Epithelial cell of proximal tubule (primary cell): Measurements from ENCODE around the gene ADAMTSL5. TPM values are rescaled to one million over a fixed set of nuclear protein-coding genes. Genes with fewer than 3 reads are reported as not detected.

ENCODE experiments used
- DNase-seq: peaks from one replicate; pipeline ENCODE4 v3.0.0-alpha.2; 2011; ENCODE audit warnings: low read depth
- H3K4me3 ChIP-seq: 2 replicates; pipeline ENCODE4 v1.5.1; 2011; ENCODE audit warnings: low read depth, mild to moderate bottlenecking, low read length
- total RNA-seq: library from RNA; depleted of rRNA; stranded (reverse); fragments of >200 nt; gene quantifications from 2 replicates; pipeline ENCODE4 v1.2.3, GENCODE V29; 2015
- TF ChIP-seq, protein P1 (sequence below): conservative IDR thresholded peaks from 2 replicates; pipeline ENCODE4 v1.5.1; 2012; ENCODE audit warnings: low read depth, mild to moderate bottlenecking, low read length

ADAMTSL5 gene
- total RNA-seq, 1 donor from 2014 or later, result 0.23 TPM

DNA sequence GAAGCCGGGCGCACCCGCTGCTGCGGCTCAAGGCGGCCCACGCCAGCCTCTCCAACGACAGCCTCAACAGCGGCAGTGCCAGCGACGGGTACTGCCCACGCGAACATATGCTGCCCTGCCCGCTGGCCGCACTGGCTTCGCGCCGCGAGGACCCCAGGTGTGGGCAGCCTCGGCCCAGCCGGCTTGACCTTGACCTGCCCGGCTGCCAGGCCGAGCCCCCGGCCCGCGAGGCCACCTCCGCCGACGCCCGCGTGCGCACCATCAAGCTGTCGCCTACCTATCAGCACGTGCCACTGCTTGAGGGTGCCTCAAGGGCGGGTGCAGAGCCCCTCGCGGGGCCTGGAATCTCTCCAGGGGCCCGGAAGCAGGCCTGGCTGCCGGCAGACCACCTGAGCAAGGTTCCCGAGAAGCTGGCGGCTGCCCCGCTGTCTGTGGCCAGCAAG, 46.8 kb downstream of the ADAMTSL5 start:
- DNase-seq, result no peak
- no peak overlapping the region for H3K4me3 ChIP-seq
- TF ChIP-seq, protein P1, sequence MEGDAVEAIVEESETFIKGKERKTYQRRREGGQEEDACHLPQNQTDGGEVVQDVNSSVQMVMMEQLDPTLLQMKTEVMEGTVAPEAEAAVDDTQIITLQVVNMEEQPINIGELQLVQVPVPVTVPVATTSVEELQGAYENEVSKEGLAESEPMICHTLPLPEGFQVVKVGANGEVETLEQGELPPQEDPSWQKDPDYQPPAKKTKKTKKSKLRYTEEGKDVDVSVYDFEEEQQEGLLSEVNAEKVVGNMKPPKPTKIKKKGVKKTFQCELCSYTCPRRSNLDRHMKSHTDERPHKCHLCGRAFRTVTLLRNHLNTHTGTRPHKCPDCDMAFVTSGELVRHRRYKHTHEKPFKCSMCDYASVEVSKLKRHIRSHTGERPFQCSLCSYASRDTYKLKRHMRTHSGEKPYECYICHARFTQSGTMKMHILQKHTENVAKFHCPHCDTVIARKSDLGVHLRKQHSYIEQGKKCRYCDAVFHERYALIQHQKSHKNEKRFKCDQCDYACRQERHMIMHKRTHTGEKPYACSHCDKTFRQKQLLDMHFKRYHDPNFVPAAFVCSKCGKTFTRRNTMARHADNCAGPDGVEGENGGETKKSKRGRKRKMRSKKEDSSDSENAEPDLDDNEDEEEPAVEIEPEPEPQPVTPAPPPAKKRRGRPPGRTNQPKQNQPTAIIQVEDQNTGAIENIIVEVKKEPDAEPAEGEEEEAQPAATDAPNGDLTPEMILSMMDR, result no peak

DNA sequence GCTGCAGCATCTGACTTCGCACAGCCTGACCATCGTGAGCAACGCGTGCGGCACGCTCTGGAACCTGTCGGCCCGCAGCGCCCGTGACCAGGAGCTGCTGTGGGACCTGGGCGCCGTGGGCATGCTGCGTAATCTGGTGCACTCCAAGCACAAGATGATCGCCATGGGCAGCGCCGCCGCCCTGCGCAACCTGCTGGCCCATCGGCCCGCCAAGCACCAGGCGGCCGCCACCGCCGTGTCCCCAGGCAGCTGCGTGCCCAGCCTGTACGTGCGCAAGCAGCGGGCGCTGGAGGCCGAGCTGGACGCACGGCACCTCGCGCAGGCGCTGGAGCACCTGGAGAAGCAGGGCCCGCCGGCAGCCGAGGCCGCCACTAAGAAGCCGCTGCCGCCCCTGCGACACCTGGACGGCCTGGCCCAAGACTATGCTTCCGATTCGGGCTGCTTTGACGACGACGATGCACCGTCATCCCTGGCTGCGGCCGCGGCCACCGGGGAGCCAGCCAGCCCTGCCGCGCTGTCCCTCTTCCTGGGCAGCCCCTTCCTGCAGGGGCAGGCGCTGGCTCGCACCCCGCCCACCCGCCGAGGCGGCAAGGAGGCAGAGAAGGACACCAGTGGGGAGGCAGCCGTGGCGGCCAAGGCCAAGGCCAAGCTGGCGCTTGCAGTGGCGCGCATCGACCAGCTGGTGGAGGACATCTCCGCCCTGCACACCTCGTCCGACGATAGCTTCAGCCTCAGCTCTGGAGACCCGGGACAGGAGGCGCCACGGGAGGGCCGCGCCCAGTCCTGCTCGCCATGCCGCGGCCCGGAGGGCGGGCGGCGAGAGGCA, 47.4 kb downstream of the ADAMTSL5 start:
- no peak for DNase-seq
- TF ChIP-seq, protein P1, result peak; percentile 48
- H3K4me3 ChIP-seq, result no peak overlapping the region

DNA sequence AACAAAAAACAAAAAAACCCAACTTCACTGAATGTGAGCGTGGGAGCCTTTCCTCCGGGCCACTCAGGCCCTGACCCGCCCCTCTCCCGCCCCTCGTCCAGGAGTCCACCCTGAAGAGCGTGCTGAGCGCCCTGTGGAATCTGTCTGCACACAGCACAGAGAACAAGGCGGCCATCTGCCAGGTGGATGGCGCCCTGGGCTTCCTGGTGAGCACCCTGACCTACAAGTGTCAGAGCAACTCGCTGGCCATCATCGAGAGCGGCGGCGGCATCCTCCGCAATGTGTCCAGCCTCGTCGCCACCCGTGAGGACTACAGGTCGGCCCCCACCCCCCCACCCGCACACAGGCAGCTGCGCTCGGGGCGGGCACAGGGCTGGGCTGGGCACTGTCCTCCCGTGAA, 51.0 kb downstream of the ADAMTSL5 start:
- TF ChIP-seq, protein P1, result no peak
- no peak for DNase-seq

DNA sequence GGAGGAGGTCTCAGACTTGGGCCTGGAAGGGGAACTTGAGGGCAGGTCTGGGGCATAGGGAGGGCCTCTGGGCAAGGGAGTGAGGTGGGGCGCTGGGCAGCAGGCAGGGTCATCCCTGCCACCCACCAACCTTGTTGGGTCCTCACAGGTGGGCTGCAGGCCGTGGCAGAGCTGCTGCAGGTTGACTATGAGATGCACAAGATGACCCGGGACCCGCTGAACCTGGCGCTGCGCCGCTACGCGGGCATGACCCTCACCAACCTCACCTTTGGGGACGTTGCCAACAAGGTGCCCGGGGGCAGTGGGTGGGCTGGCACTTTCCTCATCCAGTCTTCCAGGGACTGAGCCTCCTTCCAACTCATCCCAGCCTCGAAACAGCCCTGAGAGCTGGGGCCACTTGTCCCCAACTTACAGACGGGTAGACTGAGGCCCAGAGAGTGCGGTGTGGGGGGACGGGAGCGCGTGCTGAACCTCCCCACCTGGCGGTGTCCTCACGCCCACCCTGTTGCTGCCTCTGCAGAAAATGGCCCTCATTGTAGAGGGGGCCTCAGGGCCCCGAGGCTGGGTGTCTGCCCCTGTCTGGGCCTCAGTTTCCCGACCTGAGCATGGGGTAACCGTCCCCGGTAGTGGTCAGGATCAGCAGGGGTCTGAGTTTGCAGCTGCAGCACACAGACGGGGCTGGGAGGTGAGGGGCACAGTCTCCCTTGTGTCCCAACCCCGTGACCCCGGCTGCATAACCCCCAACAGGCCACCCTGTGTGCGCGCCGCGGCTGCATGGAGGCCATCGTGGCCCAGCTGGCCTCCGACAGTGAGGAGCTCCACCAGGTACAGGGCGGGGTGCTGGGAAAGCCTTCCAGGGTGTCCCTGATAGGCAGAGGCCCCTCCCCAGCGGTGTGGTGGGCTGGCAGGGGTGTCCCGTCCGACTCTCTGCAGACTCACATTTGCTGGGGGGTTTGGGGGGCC, 52.5 kb downstream of the ADAMTSL5 start:
- no peak for DNase-seq
- TF ChIP-seq, protein P1, result no peak
- H3K4me3 ChIP-seq, result no peak overlapping the region

More for the DNA sequence above, 51.0 kb downstream of the ADAMTSL5 start:
- no peak overlapping the region for H3K4me3 ChIP-seq

DNA sequence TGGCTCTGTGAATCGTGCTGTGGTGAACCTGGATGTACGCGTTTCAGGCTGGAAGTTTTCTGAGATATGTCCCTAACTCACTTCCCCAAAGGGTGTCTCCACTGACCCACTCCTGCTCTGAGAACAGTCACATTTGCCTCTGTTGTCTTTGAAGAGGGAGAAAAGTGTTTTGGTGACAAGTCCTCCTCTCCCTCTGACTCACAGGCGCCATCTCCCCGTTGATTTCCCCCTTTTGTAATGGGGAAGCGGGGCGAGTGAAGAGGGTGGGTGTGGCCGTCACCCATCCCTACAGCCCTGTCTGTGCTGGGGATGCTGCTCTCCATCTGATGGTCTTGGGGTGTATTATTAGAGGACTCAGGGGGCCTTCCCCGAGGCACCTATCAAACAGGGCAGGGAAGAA, 53.3 kb downstream of the ADAMTSL5 start:
- TF ChIP-seq, protein P1, result no peak
- H3K4me3 ChIP-seq, result no peak overlapping the region
- DNase-seq, result no peak

DNA sequence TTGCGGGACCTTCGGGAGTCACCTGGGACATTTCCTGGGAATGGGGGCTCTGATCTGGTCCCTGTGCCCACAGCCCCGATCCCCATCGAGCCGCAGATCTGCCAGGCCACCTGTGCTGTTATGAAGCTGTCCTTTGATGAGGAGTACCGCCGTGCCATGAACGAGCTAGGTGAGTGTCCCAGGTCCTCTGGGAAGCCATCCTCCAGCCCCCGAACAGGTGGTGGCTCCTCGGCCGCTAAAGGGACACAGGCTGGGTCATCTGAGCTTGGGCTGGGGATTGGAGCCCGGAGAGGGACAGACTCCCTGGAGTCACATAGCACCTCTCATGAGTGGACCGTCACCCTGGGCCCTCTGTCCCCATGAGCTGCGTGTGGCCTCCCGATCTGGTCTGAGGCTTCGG, 54.9 kb downstream of the ADAMTSL5 start:
- no peak for DNase-seq
- H3K4me3 ChIP-seq, result no peak overlapping the region

More for the DNA sequence above, 54.9 kb downstream of the ADAMTSL5 start:
- TF ChIP-seq, protein P1, result no peak
